Transverse colon (tissue), 4 donors: ENCODE results near the gene METTL21A. TPM values are rescaled to one million over a fixed set of nuclear protein-coding genes. Genes with fewer than 3 reads are reported as not detected.

Source experiments
- DNase-seq: peaks from one replicate; pipeline ENCODE4 v3.0.0-alpha.2; 2019
- H3K27ac ChIP-seq, 4 donors: fragments of 200-600 bp; sonication (generic); 2 replicates each; pipeline ENCODE4 v1.5.1; 2016 to 2018; ENCODE audit warnings: inconsistent platforms in 4 of 4
- H3K27me3 ChIP-seq: fragments of 200-600 bp; sonication (generic); 2 replicates; pipeline ENCODE4 v1.5.1; 2017; ENCODE audit warnings: inconsistent platforms
- H3K36me3 ChIP-seq, 4 donors: fragments of 200-600 bp; sonication (generic); 2 replicates each; pipeline ENCODE4 v1.5.1; 2017 to 2019; ENCODE audit warnings: inconsistent platforms in 4 of 4
- H3K4me1 ChIP-seq, 4 donors: fragments of 200-600 bp; sonication (generic); 2 replicates each; pipeline ENCODE4 v1.5.1; 2017 to 2020; ENCODE audit warnings: inconsistent platforms in 4 of 4
- H3K4me3 ChIP-seq, 4 donors: fragments of 200-600 bp; sonication (generic); 1 replicate in 1 of 4; 2 replicates in 3 of 4; pipeline versions ENCODE4 v1.5.1 to v1.6.1; 2017 to 2019; ENCODE audit warnings: inconsistent platforms in 4 of 4
- H3K9me3 ChIP-seq, 2 donors: fragments of 200-600 bp; sonication (generic); 2 replicates each; pipeline ENCODE4 v1.5.1; 2017 to 2019; ENCODE audit warnings: inconsistent platforms in 2 of 2
- CTCF ChIP-seq, 5 experiments: fragments of 200-600 bp in 3 of 5; fragments of 450-650 bp in 2 of 5; sonication (generic) in 3 of 5; IDR thresholded peaks; 1 replicate in 2 of 5; 2 replicates in 3 of 5; pipeline ENCODE4 v1.5.1; 2016 to 2017; ENCODE audit warnings: antibody characterized with exemption in 5 of 5, inconsistent platforms in 3 of 5, mild to moderate bottlenecking in 2 of 5, moderate library complexity in 1 of 5
- EP300 ChIP-seq: sonication (generic); formaldehyde crosslinking; IDR thresholded peaks from one replicate; pipeline ENCODE4 v1.6.1; 2017; ENCODE audit warnings: antibody characterized with exemption, low read depth
- POLR2A ChIP-seq: fragments of 450-650 bp; IDR thresholded peaks from one replicate; pipeline ENCODE4 v1.6.1; 2016; ENCODE audit warnings: antibody characterized with exemption, mild to moderate bottlenecking, moderate library complexity
- POLR2AphosphoS5 ChIP-seq, 3 donors: sonication (generic); formaldehyde crosslinking; IDR thresholded peaks; one replicate each; pipeline ENCODE4 v1.6.1; 2016; ENCODE audit warnings: antibody characterized with exemption in 3 of 3
- WGBS, 2 donors: methylation state at CpG; one replicate each; pipeline ENCODE4 v1.1.5; 2018; ENCODE audit warnings: low coverage in 1 of 2; 5-methylcytosine and 5-hydroxymethylcytosine counted together
- in situ Hi-C, 4 donors: fragments of 200-750 bp; cut with MboI; loops; one replicate each; pipeline versions ENCODE4 v1.15.0 to v1.15.1; 2017; ENCODE audit warnings: low sequenced_read_pairs in 3 of 4, low pct_ligation_motif_present in 1 of 4, low pct_unique_long_range_greater_than_20kb in 1 of 4
- intact Hi-C: fragments of 100-400 bp; cut with DNase I; formaldehyde crosslinking; loops from one replicate; pipeline ENCODE4 v1.15.1; 2023; ENCODE audit warnings: low total_unique reads
- total RNA-seq, 4 donors: library from RNA; depleted of rRNA; stranded (reverse); fragments of >200 nt; gene quantifications; one replicate each; pipeline ENCODE4 v1.1.0, GENCODE V29; 2016

METTL21A gene
- total RNA-seq, 4 donors from 2014 or later = 0.60 to 25.4 (median 17.7) TPM

GRCh38 chr2:207629553-207629952 lies 4.4 kb upstream of the METTL21A start:
- Histone ChIP-seq H3K4me1 (peaks cover 0 to 17% (median 13%) of the 10 kb centered on the region in 4 donors), H3K36me3 (no peaks in the 10 kb centered on the region), H3K9me3 (no peaks in the 10 kb centered on the region), H3K27ac (no peak overlapping the region), H3K4me3 (no peak overlapping the region), H3K27me3 (no peaks in the 10 kb centered on the region)
- WGBS, 2 donors = 60 to 75% methylated on average over 1 of the region's 1 CpG
- in situ Hi-C loops = loop anchor here in 2 of 4 donors (10.0 kb wide), 2 partner anchors 95 to 405 kb away; no protein-coding TSS in a partner anchor
- intact Hi-C loops = loop anchor here (5.0 to 10.0 kb wide), 3 partner anchors 83 to 343 kb away; partner anchors contain the start of gene CCNYL1
- DNase-seq = no peak
- TF ChIP-seq POLR2AphosphoS5 (IDR thresholded peaks at IDR 0.05) (no peak), CTCF (IDR thresholded peaks at IDR 0.05) (no peak), EP300 (no peak), POLR2A (no peak)

GRCh38 chr2:207624185-207625013 lies 795 bp downstream of the METTL21A start:
- TF ChIP-seq EP300 = no peak
- TF ChIP-seq POLR2AphosphoS5 (IDR thresholded peaks at IDR 0.05) = peak; percentile 79 to 84 (median 79)
- TF ChIP-seq POLR2A = peak; percentile 66
- no peak for TF ChIP-seq CTCF (IDR thresholded peaks at IDR 0.05)
- Histone ChIP-seq H3K36me3 (no peaks in the 10 kb centered on the region), H3K27ac (peak overlapping the region; percentile 91 to 99 (median 94)), H3K4me1 (peaks cover 8 to 30% (median 16%) of the 10 kb centered on the region in 4 donors), H3K9me3 (no peaks in the 10 kb centered on the region), H3K27me3 (no peaks in the 10 kb centered on the region), H3K4me3 (peak overlapping the region; percentile 39 to 87 (median 73))
- intact Hi-C loops = loop anchor here (5.0 to 10.0 kb wide), 3 partner anchors 88 to 348 kb away; partner anchors contain the start of gene CCNYL1
- in situ Hi-C loops = loop anchor here in 3 of 4 donors (10.0 to 25.0 kb wide), 3 partner anchors 90 to 638 kb away; partner anchors contain the start of genes IDH1 (in 1 of the 3) and PIKFYVE (in 1 of the 3)
- DNase-seq = peak; percentile 80
- WGBS, 2 donors = 0 to 1% methylated on average over 6 to 47 of the region's 47 CpGs

- no peak for DNase-seq
- intact Hi-C loops = loop anchor here (10.0 kb wide), 1 partner anchor 87 kb away; no protein-coding TSS in a partner anchor
- H3K27ac ChIP-seq = no peak overlapping the region
Observed at GRCh38 chr2:207621501-207622039, 3.6 kb downstream of the METTL21A start.

More at GRCh38 chr2:207621501-207622039, 3.6 kb downstream of the METTL21A start:
- Histone ChIP-seq H3K9me3 (no peaks in the 10 kb centered on the region), H3K4me3 (no peak overlapping the region), H3K27me3 (no peaks in the 10 kb centered on the region), H3K4me1 (peaks cover 7 to 26% (median 12%) of the 10 kb centered on the region in 4 donors), H3K36me3 (no peaks in the 10 kb centered on the region)
- in situ Hi-C loops = loop anchor here in 3 of 4 donors (10.0 to 25.0 kb wide), 3 partner anchors 87 to 641 kb away; partner anchors contain the start of genes IDH1 (in 1 of the 3) and PIKFYVE (in 1 of the 3)
- WGBS, 2 donors = 79 to 80% methylated on average over 3 to 10 of the region's 10 CpGs
- TF ChIP-seq EP300 (no peak), CTCF (IDR thresholded peaks at IDR 0.05) (no peak)
